Ishikawa (cell line): ENCODE data around the gene DNAH6.

ENCODE experiments used
- CEBPB ChIP-seq: IDR thresholded peaks from 2 replicates; pipeline ENCODE4 v1.6.1; 2012
- CREB1 ChIP-seq: IDR thresholded peaks from 2 replicates; pipeline ENCODE4 v1.6.1; 2012; ENCODE audit warnings: low read depth
- EGR1 ChIP-seq: IDR thresholded peaks from 2 replicates; pipeline ENCODE4 v1.6.1; 2012
- EP300 ChIP-seq: IDR thresholded peaks from 2 replicates; pipeline ENCODE4 v1.6.1; 2012; ENCODE audit warnings: borderline replicate concordance
- NFIC ChIP-seq: IDR thresholded peaks from 2 replicates; pipeline ENCODE4 v1.6.1; 2012
- RAD21 ChIP-seq: IDR thresholded peaks from 2 replicates; pipeline ENCODE4 v1.6.1; 2012; ENCODE audit warnings: low read depth
- REST ChIP-seq: IDR thresholded peaks from 2 replicates; pipeline ENCODE4 v1.6.1; 2012; ENCODE audit warnings: low read depth, mild to moderate bottlenecking
- TAF1 ChIP-seq: IDR thresholded peaks from 2 replicates; pipeline ENCODE4 v1.6.1; 2012; ENCODE audit warnings: low read depth, mild to moderate bottlenecking
- TCF12 ChIP-seq: IDR thresholded peaks from 2 replicates; pipeline ENCODE4 v1.6.1; 2012; ENCODE audit warnings: low read depth
- TEAD4 ChIP-seq: IDR thresholded peaks from 2 replicates; pipeline ENCODE4 v1.6.1; 2012
- USF1 ChIP-seq: IDR thresholded peaks from 2 replicates; pipeline ENCODE4 v1.6.1; 2012
- YY1 ChIP-seq: IDR thresholded peaks from 2 replicates; pipeline ENCODE4 v1.6.1; 2012; ENCODE audit warnings: low read depth
- ZBTB7A ChIP-seq: IDR thresholded peaks from 2 replicates; pipeline ENCODE4 v1.6.1; 2012; ENCODE audit warnings: low read depth
- TF ChIP-seq, protein P1 (sequence below): IDR thresholded peaks from 2 replicates; pipeline ENCODE4 v1.6.1; 2012

DNA sequence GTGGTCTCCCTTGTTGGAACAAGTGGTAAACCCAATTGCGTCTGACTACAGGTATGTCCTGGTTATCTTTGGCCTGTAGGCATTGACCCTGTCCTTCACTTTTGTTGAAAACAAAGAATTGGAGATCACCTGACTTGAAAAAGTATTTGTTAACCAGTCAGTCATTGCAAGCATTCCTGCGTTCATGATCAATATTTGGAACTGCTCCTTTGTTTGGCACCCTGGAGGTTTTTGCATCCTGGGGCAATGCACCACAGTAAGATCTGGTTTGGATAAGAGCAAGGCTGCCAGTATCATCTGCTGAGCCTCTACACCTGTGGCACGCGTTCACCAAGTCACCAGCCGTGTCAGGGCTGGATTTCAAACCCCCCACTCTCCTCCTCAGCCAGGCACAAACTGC lies 115.7 kb downstream of the DNAH6 start:
- TF ChIP-seq CEBPB (no peak), EP300 (no peak), TCF12 (no peak), YY1 (no peak), TAF1 (no peak), REST (no peak), CREB1 (no peak), EGR1 (no peak), TEAD4 (no peak), USF1 (no peak), RAD21 (no peak), ZBTB7A (no peak), NFIC (no peak)
- TF ChIP-seq, protein P1, sequence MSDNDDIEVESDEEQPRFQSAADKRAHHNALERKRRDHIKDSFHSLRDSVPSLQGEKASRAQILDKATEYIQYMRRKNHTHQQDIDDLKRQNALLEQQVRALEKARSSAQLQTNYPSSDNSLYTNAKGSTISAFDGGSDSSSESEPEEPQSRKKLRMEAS = no peak
